Measurements from ENCODE around the gene NOC2L. TPM values are rescaled to one million over a fixed set of nuclear protein-coding genes. Genes with fewer than 3 reads are reported as not detected.

NOC2L gene
- total RNA-seq, 3 donors from 2014 or later (not counting 1 experiment from before 2014, with no cell fraction given) = 61.4 to 66.0 (median 61.8) TPM

DNA sequence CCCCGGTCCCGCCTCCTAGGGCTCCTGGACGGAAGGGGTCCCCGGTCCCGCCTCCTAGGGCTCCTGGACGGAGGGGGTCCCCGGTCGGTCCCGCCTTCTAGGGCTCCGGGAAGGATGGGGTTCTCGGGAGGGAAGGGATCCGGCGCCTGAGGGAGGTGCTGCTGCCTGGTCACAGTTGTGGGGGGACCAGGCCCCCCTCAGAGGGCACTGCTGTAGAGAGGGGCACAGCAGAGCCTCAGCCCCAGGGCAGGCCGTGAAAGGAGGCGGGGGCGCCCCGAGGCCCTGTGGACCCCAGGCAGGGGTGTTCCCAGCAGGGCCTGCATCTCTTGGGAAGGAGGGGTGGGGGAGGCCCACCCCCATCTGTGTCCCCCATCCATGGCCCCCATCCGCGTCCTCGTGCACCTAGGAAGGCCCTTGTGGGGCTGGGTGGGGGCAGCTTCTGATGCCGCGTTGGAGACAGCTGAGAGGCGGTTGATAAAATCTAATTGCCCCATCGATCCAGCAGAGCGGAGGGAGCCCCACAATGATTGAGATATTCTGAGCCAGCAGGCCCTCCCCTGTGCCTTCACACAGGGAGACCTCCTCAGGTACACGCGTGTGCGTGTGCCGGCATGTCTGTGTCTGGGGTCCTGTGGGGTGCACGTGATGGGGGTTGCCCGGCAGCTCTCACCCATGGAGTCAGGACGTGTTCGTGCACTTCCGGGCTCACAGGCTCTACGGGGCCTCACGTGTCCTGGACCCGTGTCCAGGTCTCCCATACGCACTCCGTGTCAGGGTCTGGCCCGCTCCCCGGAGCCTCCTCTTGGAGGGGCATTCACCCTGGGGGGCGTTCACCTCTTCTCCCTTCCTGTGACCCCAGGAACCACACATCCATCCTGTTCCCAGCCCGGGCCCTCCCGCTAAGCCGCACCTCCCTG is 22.4 kb downstream of the NOC2L start:
- DNase-seq (no peak), ATAC-seq (no peak)
- Mint-ChIP-seq H3K27me3 (ENCODE audit: low read depth in 2 of 2) (peaks cover 18 to 33% of the 10 kb centered on the region in 2 donors), H3K27ac (no peak overlapping the region), H3K9me3 (no peaks in the 10 kb centered on the region), H3K4me3 (no peak overlapping the region), H3K4me1 (peaks cover 2 to 15% of the 10 kb centered on the region in 2 donors), H3K36me3 (no peaks in the 10 kb centered on the region)
- Histone ChIP-seq H3K36me3 (ENCODE audit: control insufficient read depth, insufficient read depth, low read length) (no peaks in the 10 kb centered on the region), H3K4me3 (ENCODE audit: low read length) (no peak overlapping the region), H3K9me3 (ENCODE audit: control insufficient read depth, insufficient read depth, low read length) (no peaks in the 10 kb centered on the region), H3K27me3 (ENCODE audit: control insufficient read depth, insufficient read depth, low read length) (peaks cover 24% of the 10 kb centered on the region), H3K4me1 (ENCODE audit: control insufficient read depth, insufficient read depth, low read length) (peaks cover 23% of the 10 kb centered on the region), H3K27ac (ENCODE audit: low read length) (no peak overlapping the region)
- TF ChIP-seq, protein P1, sequence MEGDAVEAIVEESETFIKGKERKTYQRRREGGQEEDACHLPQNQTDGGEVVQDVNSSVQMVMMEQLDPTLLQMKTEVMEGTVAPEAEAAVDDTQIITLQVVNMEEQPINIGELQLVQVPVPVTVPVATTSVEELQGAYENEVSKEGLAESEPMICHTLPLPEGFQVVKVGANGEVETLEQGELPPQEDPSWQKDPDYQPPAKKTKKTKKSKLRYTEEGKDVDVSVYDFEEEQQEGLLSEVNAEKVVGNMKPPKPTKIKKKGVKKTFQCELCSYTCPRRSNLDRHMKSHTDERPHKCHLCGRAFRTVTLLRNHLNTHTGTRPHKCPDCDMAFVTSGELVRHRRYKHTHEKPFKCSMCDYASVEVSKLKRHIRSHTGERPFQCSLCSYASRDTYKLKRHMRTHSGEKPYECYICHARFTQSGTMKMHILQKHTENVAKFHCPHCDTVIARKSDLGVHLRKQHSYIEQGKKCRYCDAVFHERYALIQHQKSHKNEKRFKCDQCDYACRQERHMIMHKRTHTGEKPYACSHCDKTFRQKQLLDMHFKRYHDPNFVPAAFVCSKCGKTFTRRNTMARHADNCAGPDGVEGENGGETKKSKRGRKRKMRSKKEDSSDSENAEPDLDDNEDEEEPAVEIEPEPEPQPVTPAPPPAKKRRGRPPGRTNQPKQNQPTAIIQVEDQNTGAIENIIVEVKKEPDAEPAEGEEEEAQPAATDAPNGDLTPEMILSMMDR (IDR thresholded peaks at IDR 0.05) = no peak
- intact Hi-C loops (cut with micrococcal nuclease) = no loop called here
- WGBS (ENCODE audit: insufficient coverage) = 91% methylated on average over 42 of the region's 45 CpGs

DNA sequence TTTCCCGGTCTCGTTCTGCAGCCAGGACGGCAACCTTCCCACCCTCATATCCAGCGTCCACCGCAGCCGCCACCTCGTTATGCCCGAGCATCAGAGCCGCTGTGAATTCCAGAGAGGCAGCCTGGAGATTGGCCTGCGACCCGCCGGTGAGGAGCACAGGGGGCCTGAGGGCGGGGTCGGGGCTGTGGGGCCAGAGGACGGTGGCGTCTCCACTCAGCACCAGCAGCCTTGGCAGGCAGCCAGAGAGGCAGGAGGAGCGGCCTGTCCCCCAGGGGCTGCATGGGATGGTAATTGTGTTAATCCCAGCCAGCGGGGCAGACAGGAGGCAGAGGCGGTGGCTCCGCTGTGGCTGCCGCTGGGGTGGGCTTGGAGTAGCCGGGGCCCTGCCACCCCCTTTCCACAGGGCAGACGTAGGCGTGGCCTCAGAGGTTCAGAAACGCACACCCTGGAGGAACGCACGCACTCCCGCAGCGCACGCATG is 23.3 kb downstream of the NOC2L start:
- Histone ChIP-seq H3K4me1 (ENCODE audit: control insufficient read depth, insufficient read depth, low read length) (peaks cover 17% of the 10 kb centered on the region), H3K36me3 (ENCODE audit: control insufficient read depth, insufficient read depth, low read length) (no peaks in the 10 kb centered on the region), H3K4me3 (ENCODE audit: low read length) (no peak overlapping the region), H3K27ac (ENCODE audit: low read length) (no peak overlapping the region), H3K9me3 (ENCODE audit: control insufficient read depth, insufficient read depth, low read length) (no peaks in the 10 kb centered on the region), H3K27me3 (ENCODE audit: control insufficient read depth, insufficient read depth, low read length) (peaks cover 16% of the 10 kb centered on the region)
- no peaks in the 10 kb centered on the region for H3K36me3 Mint-ChIP-seq
- H3K9me3 Mint-ChIP-seq = no peaks in the 10 kb centered on the region
- peaks cover 18 to 35% of the 10 kb centered on the region in 2 donors for H3K27me3 Mint-ChIP-seq (ENCODE audit: low read depth in 2 of 2)
- no peak for DNase-seq
- TF ChIP-seq, protein P1 (IDR thresholded peaks at IDR 0.05) = no peak
- 48% methylated on average over 30 of the region's 30 CpGs for WGBS (ENCODE audit: insufficient coverage)
- ATAC-seq = no peak
- no peak overlapping the region for H3K27ac Mint-ChIP-seq
- H3K4me1 Mint-ChIP-seq = peaks cover 6 to 13% of the 10 kb centered on the region in 2 donors
- H3K4me3 Mint-ChIP-seq = no peak overlapping the region
- intact Hi-C loops (cut with micrococcal nuclease) = no loop called here

DNA sequence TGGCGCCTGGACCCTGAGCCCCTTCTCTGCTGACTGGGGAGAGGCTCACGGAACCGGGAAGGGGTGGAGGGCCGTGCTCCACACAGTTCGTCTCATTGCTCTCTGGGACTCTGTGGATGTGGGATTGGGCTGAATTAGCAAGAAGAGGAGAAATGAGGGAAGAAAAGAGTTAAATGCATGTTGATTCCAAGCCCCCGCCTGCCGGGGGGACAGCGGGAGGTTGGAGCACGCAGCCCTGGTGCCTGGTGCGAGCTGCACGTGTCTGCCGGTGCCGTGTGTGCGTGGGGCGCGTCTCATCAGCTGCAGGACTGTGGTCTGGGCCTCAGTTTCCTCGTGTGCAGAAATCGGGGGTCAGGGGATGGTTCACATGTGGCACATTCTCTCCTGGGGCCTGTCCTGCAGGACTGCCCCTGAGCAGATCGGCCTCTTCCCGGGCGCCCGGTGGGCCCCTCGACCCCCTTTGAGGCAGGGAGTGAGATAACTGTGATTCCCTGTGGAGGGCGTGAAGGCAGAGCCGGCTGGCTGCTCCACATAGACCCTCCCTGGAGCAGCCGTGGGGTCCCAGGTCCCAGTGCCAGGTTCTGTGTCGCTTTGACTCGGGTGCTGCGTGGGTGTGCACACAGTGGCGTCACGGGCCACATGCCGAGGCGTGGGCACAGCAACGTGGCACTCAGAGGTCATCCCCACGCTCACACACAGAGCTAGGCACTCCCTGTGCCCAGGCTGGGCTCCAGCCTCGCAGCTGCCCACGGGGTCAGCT is 23.9 kb downstream of the NOC2L start:
- intact Hi-C loops (cut with micrococcal nuclease) = no loop called here
- Mint-ChIP-seq H3K36me3 (no peaks in the 10 kb centered on the region), H3K4me1 (peaks cover 6 to 9% of the 10 kb centered on the region in 2 donors), H3K27ac (no peak overlapping the region), H3K4me3 (no peak overlapping the region), H3K27me3 (ENCODE audit: low read depth in 2 of 2) (peaks cover 18 to 35% of the 10 kb centered on the region in 2 donors), H3K9me3 (no peaks in the 10 kb centered on the region)
- Histone ChIP-seq H3K36me3 (ENCODE audit: control insufficient read depth, insufficient read depth, low read length) (no peaks in the 10 kb centered on the region), H3K4me3 (ENCODE audit: low read length) (no peak overlapping the region), H3K27me3 (ENCODE audit: control insufficient read depth, insufficient read depth, low read length) (peaks cover 12% of the 10 kb centered on the region), H3K4me1 (ENCODE audit: control insufficient read depth, insufficient read depth, low read length) (peaks cover 13% of the 10 kb centered on the region), H3K27ac (ENCODE audit: low read length) (no peak overlapping the region), H3K9me3 (ENCODE audit: control insufficient read depth, insufficient read depth, low read length) (no peaks in the 10 kb centered on the region)
- TF ChIP-seq, protein P1 (IDR thresholded peaks at IDR 0.05) = no peak
- 33% methylated on average over 37 of the region's 37 CpGs for WGBS (ENCODE audit: insufficient coverage)
- no peak for DNase-seq
- ATAC-seq = no peak
